Mucosa of descending colon (tissue), 3 donors: ENCODE results near the gene MRPS35. TPM values are rescaled to one million over a fixed set of nuclear protein-coding genes. Genes with fewer than 3 reads are reported as not detected.
A peak's percentile ranks its signal among the peaks of the same experiment; 100 is the strongest.

ENCODE experiments used
- ATAC-seq: fragments of 200-7000 bp; cut with Tn5 transposase; one replicate; pipeline ENCODE4 v1.9.1; 2020; ENCODE audit warnings: mild to moderate bottlenecking, moderate library complexity
- DNase-seq, 3 donors: peaks; one replicate each; pipeline ENCODE4 v3.0.0-alpha.2; 2020
- H3K36me3 ChIP-seq: fragments of 200-600 bp; one replicate; pipeline ENCODE4 v1.8.0; 2021; ENCODE audit warnings: low read depth, mild to moderate bottlenecking
- H3K4me1 ChIP-seq: fragments of 200-600 bp; one replicate; pipeline ENCODE4 v1.8.0; 2021; ENCODE audit warnings: low read depth, mild to moderate bottlenecking
- H3K4me3 ChIP-seq: fragments of 200-600 bp; one replicate; pipeline ENCODE4 v1.8.0; 2021; ENCODE audit warnings: mild to moderate bottlenecking
- H3K9me3 ChIP-seq: fragments of 200-600 bp; one replicate; pipeline ENCODE4 v1.8.0; 2021; ENCODE audit warnings: mild to moderate bottlenecking
- intact Hi-C, 2 donors: fragments of 100-400 bp; cut with DNase I in 1 of 2; cut with micrococcal nuclease in 1 of 2; formaldehyde crosslinking; loops; one replicate each; pipeline versions ENCODE4 v1.11.0 to v1.11.1; 2022; cut with DNase I, micrococcal nuclease
- total RNA-seq, 3 donors: library from RNA; stranded (reverse); fragmentation: NEBNext Ultra II Directional in 2 of 3; extraction: Animal tissue kit (Norgen Biotek cat#: 25700) in 2 of 3; gene quantifications; one replicate each; pipeline versions ENCODE4 v1.2.1 to v1.2.4, GENCODE V29; 2021 to 2023
- TF ChIP-seq, protein P1 (sequence below): fragments of 200-600 bp; IDR thresholded peaks from one replicate; pipeline ENCODE4 v1.8.0; 2022; ENCODE audit warnings: antibody characterized with exemption, mild to moderate bottlenecking
- donor health status: DM: no; HTN: no; CAD: no; lungs with moderate emphysema.
- donor health status: DM: no; HTN: no; CAD: no.
- donor health status: DM: no; HTN: yes; CAD: no.

The MRPS35 gene
- total RNA-seq, 3 donors from 2014 or later, result 50.2 to 72.6 (median 67.3) TPM

DNA sequence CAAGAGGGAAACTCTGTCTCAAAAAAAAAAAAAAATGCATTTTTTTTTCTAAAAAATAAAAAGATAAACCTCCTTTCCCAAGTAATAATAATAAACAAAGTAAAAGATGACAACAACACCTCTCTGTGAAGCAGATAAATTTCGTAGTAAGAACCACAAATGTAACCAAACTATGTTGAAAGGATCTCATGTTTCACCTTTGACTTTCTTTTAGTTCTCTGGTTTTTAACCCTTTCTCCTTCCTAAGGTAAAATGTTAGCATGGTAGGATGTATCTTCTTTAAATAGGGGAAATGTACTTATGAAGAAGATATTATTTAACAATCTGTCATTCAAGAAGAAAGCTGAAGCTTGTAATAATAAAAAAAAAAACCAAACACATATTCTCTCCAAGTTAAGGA lies 67.6 kb downstream of the MRPS35 start:
- Histone ChIP-seq H3K4me3 (no peak overlapping the region), H3K4me1 (peaks cover 16% of the 10 kb centered on the region), H3K9me3 (no peaks in the 10 kb centered on the region), H3K36me3 (no peaks in the 10 kb centered on the region)
- ATAC-seq (no peak), DNase-seq (no peak)
- TF ChIP-seq, protein P1, sequence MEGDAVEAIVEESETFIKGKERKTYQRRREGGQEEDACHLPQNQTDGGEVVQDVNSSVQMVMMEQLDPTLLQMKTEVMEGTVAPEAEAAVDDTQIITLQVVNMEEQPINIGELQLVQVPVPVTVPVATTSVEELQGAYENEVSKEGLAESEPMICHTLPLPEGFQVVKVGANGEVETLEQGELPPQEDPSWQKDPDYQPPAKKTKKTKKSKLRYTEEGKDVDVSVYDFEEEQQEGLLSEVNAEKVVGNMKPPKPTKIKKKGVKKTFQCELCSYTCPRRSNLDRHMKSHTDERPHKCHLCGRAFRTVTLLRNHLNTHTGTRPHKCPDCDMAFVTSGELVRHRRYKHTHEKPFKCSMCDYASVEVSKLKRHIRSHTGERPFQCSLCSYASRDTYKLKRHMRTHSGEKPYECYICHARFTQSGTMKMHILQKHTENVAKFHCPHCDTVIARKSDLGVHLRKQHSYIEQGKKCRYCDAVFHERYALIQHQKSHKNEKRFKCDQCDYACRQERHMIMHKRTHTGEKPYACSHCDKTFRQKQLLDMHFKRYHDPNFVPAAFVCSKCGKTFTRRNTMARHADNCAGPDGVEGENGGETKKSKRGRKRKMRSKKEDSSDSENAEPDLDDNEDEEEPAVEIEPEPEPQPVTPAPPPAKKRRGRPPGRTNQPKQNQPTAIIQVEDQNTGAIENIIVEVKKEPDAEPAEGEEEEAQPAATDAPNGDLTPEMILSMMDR, result no peak
- intact Hi-C loops, result no loop called here

DNA sequence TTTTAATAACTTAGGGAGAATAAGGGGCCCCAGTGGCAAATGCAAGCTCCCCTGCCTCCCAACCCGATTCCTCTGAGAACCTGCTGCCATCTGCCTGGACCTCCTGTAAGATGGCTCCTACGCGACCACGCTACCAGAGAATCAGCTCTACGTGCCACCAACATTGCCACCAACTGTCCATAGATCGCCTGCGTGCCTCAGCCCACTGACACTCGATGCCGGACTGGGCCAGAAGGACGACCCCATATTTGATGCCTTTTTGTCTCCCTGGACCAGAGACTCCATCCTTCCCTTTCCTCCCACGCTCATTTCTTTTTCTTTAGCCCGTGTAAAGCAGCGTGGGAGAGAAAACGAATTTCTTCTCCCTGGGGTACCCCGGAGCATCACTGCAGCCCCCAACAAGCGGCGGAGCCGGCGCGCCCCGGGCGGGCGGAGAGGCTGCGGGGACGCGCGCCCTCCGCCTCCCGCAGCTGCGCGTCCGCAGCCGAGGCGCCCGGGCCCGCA lies 68.8 kb downstream of the MRPS35 start:
- DNase-seq, result peak in 2 of 3 donors; percentile 19 to 54
- no peak for ATAC-seq
- intact Hi-C loops, result no loop called here
- peaks cover 16% of the 10 kb centered on the region for H3K4me1 ChIP-seq
- H3K36me3 ChIP-seq, result no peaks in the 10 kb centered on the region
- H3K9me3 ChIP-seq, result no peaks in the 10 kb centered on the region
- H3K4me3 ChIP-seq, result peak overlapping the region; percentile 52
- TF ChIP-seq, protein P1, result no peak

DNA sequence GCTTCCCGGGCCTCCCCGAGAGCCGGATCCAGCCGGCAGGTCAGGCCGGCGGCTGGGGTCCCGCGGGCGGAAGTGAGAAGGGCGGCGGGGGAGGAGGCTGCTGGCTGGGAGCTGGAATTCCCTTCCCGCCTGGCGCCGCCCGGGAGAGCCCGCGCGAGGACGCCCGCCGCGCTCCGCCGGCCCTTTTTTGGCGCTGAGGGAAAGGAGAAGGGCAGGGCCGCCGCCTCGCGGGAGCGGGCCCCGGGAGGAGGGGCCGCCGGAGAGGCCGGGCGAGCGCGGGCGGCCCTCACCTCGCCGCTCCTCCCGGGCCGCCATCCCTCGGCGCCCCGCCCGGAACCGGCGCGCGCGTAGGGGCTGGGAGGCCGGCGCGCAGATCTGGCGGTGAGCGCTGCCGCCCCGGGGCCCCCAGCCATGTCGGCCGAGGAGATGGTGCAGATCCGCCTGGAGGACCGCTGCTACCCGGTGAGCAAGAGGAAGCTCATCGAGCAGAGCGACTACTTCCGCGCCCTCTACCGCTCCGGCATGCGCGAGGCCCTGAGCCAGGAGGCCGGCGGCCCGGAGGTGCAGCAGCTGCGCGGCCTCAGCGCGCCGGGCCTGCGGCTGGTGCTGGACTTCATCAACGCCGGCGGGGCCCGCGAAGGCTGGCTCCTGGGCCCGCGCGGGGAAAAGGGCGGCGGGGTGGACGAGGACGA lies 69.4 kb downstream of the MRPS35 start, which contains the start of the genes KLHL42 and MANSC4:
Gene KLHL42, plus strand, starts transcription at position 314 of the 692 bp plus-strand sequence. Its CDS starts 98 bp downstream, at position 412.
Gene MANSC4, minus strand, starts transcription at position 317 of the 692 bp plus-strand sequence. CDS start 8,960 bp downstream, outside the sequence.
- TF ChIP-seq, protein P1, result no peak
- H3K9me3 ChIP-seq, result no peaks in the 10 kb centered on the region
- intact Hi-C loops, result no loop called here
- peak within 1 kb of the TSS; percentile 52 for H3K4me3 ChIP-seq
- H3K4me1 ChIP-seq, result peaks cover 16% of the 10 kb centered on the region
- ATAC-seq, result peak; percentile 94
- DNase-seq, result peak; percentile 68 to 82 (median 82)
- no peaks in the 10 kb centered on the region for H3K36me3 ChIP-seq

DNA sequence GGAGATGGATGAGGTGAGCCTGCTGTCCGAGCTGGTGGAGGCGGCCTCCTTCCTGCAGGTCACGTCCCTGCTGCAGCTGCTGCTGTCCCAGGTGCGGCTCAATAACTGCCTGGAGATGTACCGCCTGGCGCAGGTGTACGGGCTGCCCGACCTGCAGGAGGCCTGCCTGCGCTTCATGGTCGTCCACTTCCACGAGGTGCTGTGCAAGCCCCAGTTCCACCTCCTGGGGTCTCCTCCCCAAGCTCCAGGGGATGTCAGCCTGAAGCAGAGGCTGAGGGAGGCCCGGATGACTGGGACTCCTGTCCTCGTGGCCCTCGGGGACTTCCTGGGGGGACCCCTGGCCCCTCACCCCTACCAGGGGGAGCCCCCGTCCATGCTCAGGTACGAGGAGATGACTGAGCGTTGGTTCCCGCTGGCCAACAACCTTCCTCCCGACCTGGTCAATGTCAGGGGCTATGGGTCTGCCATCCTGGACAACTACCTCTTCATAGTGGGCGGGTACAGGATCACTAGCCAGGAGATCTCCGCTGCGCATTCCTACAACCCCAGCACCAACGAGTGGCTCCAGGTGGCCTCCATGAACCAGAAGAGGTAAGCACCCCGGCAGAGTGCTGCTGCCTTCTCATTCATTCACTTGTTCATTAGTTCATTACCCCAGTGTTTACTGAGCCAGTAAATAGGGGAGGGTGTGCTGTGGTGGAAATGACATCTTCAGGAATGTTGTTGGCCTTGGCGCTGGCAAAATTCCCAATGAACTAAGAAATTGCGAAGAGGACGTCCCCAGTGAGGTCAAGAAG lies 70.2 kb downstream of the MRPS35 start:
- DNase-seq, result peak in 2 of 3 donors; percentile 26 to 75
- peak; percentile 74 for ATAC-seq
- intact Hi-C loops, result no loop called here
- Histone ChIP-seq H3K4me3 (peak overlapping the region; percentile 52), H3K9me3 (no peaks in the 10 kb centered on the region), H3K4me1 (peaks cover 19% of the 10 kb centered on the region), H3K36me3 (no peaks in the 10 kb centered on the region)
- TF ChIP-seq, protein P1, result no peak

DNA sequence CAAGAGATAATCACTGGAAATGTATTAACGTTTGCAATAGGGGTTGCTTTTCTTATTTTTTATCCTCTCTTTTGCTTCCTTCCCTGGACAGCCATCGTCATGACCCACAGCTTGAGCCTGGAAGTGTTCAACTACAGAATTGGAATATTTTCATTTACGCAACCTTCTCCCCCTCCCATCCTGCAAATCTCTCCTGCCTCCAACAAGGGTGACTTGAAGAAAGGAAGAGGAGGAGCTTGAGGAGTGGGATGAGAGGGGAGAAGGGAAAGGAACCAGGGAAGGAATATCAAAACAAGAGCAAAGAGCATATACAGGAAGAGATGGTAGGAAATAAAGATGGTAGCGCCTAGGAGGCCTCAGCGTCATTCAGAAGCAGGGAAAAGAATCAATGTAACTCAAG lies 71.0 kb downstream of the MRPS35 start:
- Histone ChIP-seq H3K9me3 (no peaks in the 10 kb centered on the region), H3K4me1 (peaks cover 19% of the 10 kb centered on the region), H3K36me3 (no peaks in the 10 kb centered on the region), H3K4me3 (no peak overlapping the region)
- TF ChIP-seq, protein P1, result no peak
- DNase-seq (no peak), ATAC-seq (no peak)
- intact Hi-C loops, result no loop called here
